IMR-90 (cell line): ENCODE data around the gene TMTC2. TPM values are rescaled to one million over a fixed set of nuclear protein-coding genes. Genes with fewer than 3 reads are reported as not detected.

Experiments
- ATAC-seq: fragments of 200-7000 bp; cut with Tn5 transposase; 2 replicates; pipeline ENCODE4 v1.9.1; 2020; ENCODE audit warnings: low read depth, mild to moderate bottlenecking, moderate library complexity
- BruUV-seq: library from RNA; stranded (reverse); fragments of 400-500 nt; replicated peaks from 2 replicates; lab custom pipeline; 2021; lab: Mats Ljungman, UMichigan
- CTCF ChIA-PET: fragments of 300-600 bp; formaldehyde crosslinking; extraction: SDS; loops from one replicate; lab custom pipeline; 2021; ENCODE audit warnings: antibody characterized with exemption; lab: Yijun Ruan, JAX
- POLR2A ChIA-PET: fragments of 300-600 bp; sonication (Branson Sonifier 250); formaldehyde crosslinking; loops from one replicate; lab custom pipeline; 2022; ENCODE audit warnings: antibody characterized with exemption; ENCODE audit not compliant: unreplicated experiment; lab: Charles Lee
- DNase-seq: peaks from one replicate; pipeline ENCODE4 v3.0.0; 2013
- H2AFZ ChIP-seq: replicated peaks from 2 replicates; pipeline ENCODE3; 2013; ENCODE audit warnings: low read length, mild to moderate bottlenecking; ENCODE audit not compliant: poor library complexity
- H2AK5ac ChIP-seq: 2 replicates; pipeline ENCODE4 v1.6.1; 2013; ENCODE audit warnings: low read depth, low read length, inconsistent platforms
- H2AK9ac ChIP-seq: replicated peaks from 2 replicates; pipeline ENCODE3; 2013; ENCODE audit warnings: mild to moderate bottlenecking, low read depth, low read length, moderate library complexity; ENCODE audit not compliant: poor library complexity
- H2BK120ac ChIP-seq: 2 replicates; pipeline ENCODE4 v1.6.1; 2013; ENCODE audit warnings: low read depth, low read length, inconsistent platforms
- H2BK15ac ChIP-seq: 3 replicates; pipeline ENCODE4 v1.6.1; 2013; ENCODE audit warnings: low read depth, low read length, inconsistent platforms
- H2BK20ac ChIP-seq: 2 replicates; pipeline ENCODE4 v1.6.1; 2013; ENCODE audit warnings: low read depth, mild to moderate bottlenecking, inconsistent platforms, low read length, moderate library complexity
- H2BK5ac ChIP-seq: 2 replicates; pipeline ENCODE4 v1.6.1; 2013; ENCODE audit warnings: mild to moderate bottlenecking, low read depth, low read length, inconsistent platforms; ENCODE audit not compliant: poor library complexity, severe bottlenecking
- H3K14ac ChIP-seq: replicated peaks from 2 replicates; pipeline ENCODE4 v1.6.1; 2013; ENCODE audit warnings: low read depth, low read length, inconsistent platforms
- H3K18ac ChIP-seq: 2 replicates; pipeline ENCODE4 v1.6.1; 2013; ENCODE audit warnings: low read depth, low read length, control low read depth
- H3K23ac ChIP-seq: 2 replicates; pipeline ENCODE4 v1.6.1; 2013; ENCODE audit warnings: low read depth, low read length, inconsistent platforms
- H3K27ac ChIP-seq: 2 replicates; pipeline ENCODE4 v1.5.1; 2013; ENCODE audit warnings: mild to moderate bottlenecking, control low read depth, low read length; ENCODE audit not compliant: insufficient read depth
- H3K27me3 ChIP-seq: 2 replicates; pipeline ENCODE4 v1.6.1; 2013; ENCODE audit warnings: low read length; ENCODE audit not compliant: control insufficient read depth, insufficient read depth
- H3K36me3 ChIP-seq: 2 replicates; pipeline ENCODE4 v1.6.1; 2013; ENCODE audit warnings: low read length, mixed read lengths; ENCODE audit not compliant: control insufficient read depth, insufficient read depth
- H3K4ac ChIP-seq: 2 replicates; pipeline ENCODE4 v1.6.1; 2013; ENCODE audit warnings: low read depth, low read length, inconsistent platforms
- H3K4me1 ChIP-seq: 2 replicates; pipeline ENCODE4 v1.6.1; 2013; ENCODE audit warnings: low read length, mixed read lengths; ENCODE audit not compliant: control insufficient read depth, insufficient read depth
- H3K4me2 ChIP-seq: 2 replicates; pipeline ENCODE4 v1.6.1; 2013; ENCODE audit warnings: low read depth, mild to moderate bottlenecking, control low read depth, low read length, moderate library complexity
- H3K4me3 ChIP-seq: 2 replicates; pipeline ENCODE4 v1.5.1; 2013; ENCODE audit warnings: low read depth, mild to moderate bottlenecking, control low read depth, low read length, moderate library complexity; ENCODE audit not compliant: insufficient read depth
- H3K56ac ChIP-seq: 2 replicates; pipeline ENCODE4 v1.6.1; 2013; ENCODE audit warnings: low read length, inconsistent platforms; ENCODE audit not compliant: insufficient read depth; ENCODE audit errors: extremely low read depth
- H3K79me1 ChIP-seq, 2 experiments: 2 replicates each; pipeline ENCODE4 v1.6.1; 2013; ENCODE audit warnings: low read length in 2 of 2, inconsistent platforms in 1 of 2, low read depth in 1 of 2
- H3K9ac ChIP-seq: 2 replicates; pipeline ENCODE4 v1.6.1; 2013; ENCODE audit warnings: low read depth, low read length, control low read depth
- H3K9me1 ChIP-seq: 2 replicates; pipeline ENCODE4 v1.6.1; 2013; ENCODE audit warnings: low read length, inconsistent platforms; ENCODE audit not compliant: insufficient read depth
- H3K9me3 ChIP-seq: 2 replicates; pipeline ENCODE4 v1.6.1; 2013; ENCODE audit warnings: low read length; ENCODE audit not compliant: control insufficient read depth, insufficient read depth
- H4K20me1 ChIP-seq: 2 replicates; pipeline ENCODE4 v1.6.1; 2013; ENCODE audit warnings: low read length, inconsistent platforms; ENCODE audit not compliant: insufficient read depth
- H4K5ac ChIP-seq: 2 replicates; pipeline ENCODE4 v1.6.1; 2013; ENCODE audit warnings: mild to moderate bottlenecking, low read depth, low read length, control low read depth
- H4K8ac ChIP-seq, 2 experiments: 2 replicates each; pipeline ENCODE4 v1.6.1; 2013; ENCODE audit warnings: low read depth in 2 of 2, low read length in 2 of 2, control low read depth in 1 of 2, inconsistent platforms in 1 of 2
- H4K91ac ChIP-seq: 2 replicates; pipeline ENCODE4 v1.6.1; 2013; ENCODE audit warnings: low read depth, low read length, inconsistent platforms; ENCODE audit not compliant: insufficient read depth
- CEBPB ChIP-seq: IDR thresholded peaks from 2 replicates; pipeline ENCODE4 v1.6.1; 2012; ENCODE audit warnings: low read depth, low read length, improper control_type of control experiment
- FOS ChIP-seq: fragments of 150-350 bp; IDR thresholded peaks from 2 replicates; pipeline ENCODE4 v1.6.1; 2016; ENCODE audit warnings: low read depth, low read length
- MAFK ChIP-seq: IDR thresholded peaks from 2 replicates; pipeline ENCODE4 v1.6.1; 2012; ENCODE audit warnings: low read depth, low read length, improper control_type of control experiment
- MAZ ChIP-seq: IDR thresholded peaks from 2 replicates; pipeline ENCODE4 v1.6.1; 2012; ENCODE audit warnings: low read depth, mild to moderate bottlenecking, low read length, improper control_type of control experiment, moderate library complexity, borderline replicate concordance
- MXI1 ChIP-seq: IDR thresholded peaks from 2 replicates; pipeline ENCODE4 v1.6.1; 2012; ENCODE audit warnings: low read depth, mild to moderate bottlenecking, low read length, moderate library complexity, borderline replicate concordance
- NFE2L2 ChIP-seq: fragments of 150-350 bp; IDR thresholded peaks from 2 replicates; pipeline ENCODE4 v1.6.1; 2016; ENCODE audit warnings: low read depth, mild to moderate bottlenecking, low read length
- RAD21 ChIP-seq: IDR thresholded peaks from 2 replicates; pipeline ENCODE4 v1.6.1; 2012; ENCODE audit warnings: low read length, improper control_type of control experiment
- RFX5 ChIP-seq: IDR thresholded peaks from 2 replicates; pipeline ENCODE4 v1.8.0; 2012; ENCODE audit warnings: low read depth, mild to moderate bottlenecking, low read length, moderate library complexity
- WGBS, 2 experiments: methylation state at CpG; one replicate each; pipeline versions ENCODE4 v1.1.5 to v1.1.7; 2013; ENCODE audit warnings: missing lambda C conversion rate in 2 of 2; ENCODE audit not compliant: insufficient read length in 1 of 2; ENCODE audit errors: extremely low coverage in 2 of 2; 5-methylcytosine and 5-hydroxymethylcytosine counted together
- dilution Hi-C: fragments of 300-500 bp; cut with HindIII; formaldehyde crosslinking; loops from one replicate; pipeline ENCODE4 v1.14.3; 2018; ENCODE audit warnings: low sequenced_read_pairs; ENCODE audit not compliant: unreplicated experiment
- in situ Hi-C: fragments of 300-500 bp; cut with MboI; formaldehyde crosslinking; loops from 3 replicates; pipeline ENCODE4 v1.14.3; 2019; ENCODE audit warnings: low sequenced_read_pairs, inconsistent platforms, mixed read lengths
- intact Hi-C: fragments of 100-400 bp; cut with micrococcal nuclease; formaldehyde crosslinking; loops from 2 replicates; pipeline ENCODE4 v1.10.0; 2022
- polyA plus RNA-seq, 3 experiments: library from polyadenylated mRNA; depleted of rRNA; stranded (reverse); fragments of >200 nt; gene quantifications; 2 replicates each; pipeline ENCODE4 v1.2.3, GENCODE V29; 2012; ENCODE audit warnings: low replicate concordance in 1 of 3
- total RNA-seq: library from RNA; depleted of rRNA; stranded (reverse); fragments of >200 nt; gene quantifications from 2 replicates; pipeline ENCODE4 v1.2.3, GENCODE V29; 2012
- TF ChIP-seq, protein P1 (sequence below): fragments of 150-350 bp; IDR thresholded peaks from 2 replicates; pipeline ENCODE4 v1.6.1; 2017; ENCODE audit warnings: mild to moderate bottlenecking, antibody characterized with exemption, low read length, low read depth

Gene TMTC2
- total and polyA plus RNA-seq, 2 of the 4 experiments (the other 2 are of a cell fraction): 0.56 to 1.4 TPM

DNA sequence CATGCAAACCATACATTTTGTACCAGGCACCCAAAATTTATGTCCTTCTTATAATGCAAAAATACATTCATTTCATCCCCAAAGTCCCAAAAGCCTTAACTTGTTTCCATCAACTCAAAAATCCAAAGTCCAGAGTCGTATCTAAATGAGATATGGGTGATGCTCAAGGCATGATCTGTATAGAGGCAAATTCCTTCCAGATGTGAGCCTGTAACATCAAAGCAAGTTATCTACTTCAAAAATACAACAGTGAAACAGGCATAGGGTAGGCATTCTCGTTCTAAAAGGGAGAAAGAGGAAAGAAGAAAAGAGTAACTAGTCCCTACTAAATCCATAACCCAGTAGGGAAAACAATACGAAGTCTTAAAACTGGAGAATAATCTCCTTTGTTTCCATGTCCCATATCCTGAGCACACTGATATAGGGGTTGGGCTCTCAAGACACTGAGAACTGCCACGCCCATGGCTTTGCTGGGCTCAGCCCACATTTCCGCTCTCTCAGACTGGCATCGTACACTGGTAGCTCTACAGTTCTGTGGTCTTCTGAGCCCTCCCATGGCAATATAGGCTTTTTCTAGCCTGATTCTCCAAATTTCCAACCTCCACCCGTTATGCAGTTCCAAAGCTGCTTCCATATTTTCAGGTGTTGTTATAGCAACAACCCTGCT is 232.8 kb downstream of the TMTC2 start:
- ATAC-seq (no peak), DNase-seq (no peak)
- H3K27ac ChIP-seq: no peak overlapping the region
- H3K9me3 ChIP-seq: no peaks in the 10 kb centered on the region
- no peaks in the 10 kb centered on the region for H3K4me1 ChIP-seq
- no peak overlapping the region for H2BK15ac ChIP-seq
- no peak overlapping the region for H3K4me3 ChIP-seq
- intact Hi-C loops (no loop called here), in situ Hi-C loops (no loop called here), dilution Hi-C loops (no loop called here)
- TF ChIP-seq MAFK (no peak), MAZ (no peak), NFE2L2 (no peak), FOS (no peak), MXI1 (no peak), RAD21 (no peak), RFX5 (no peak), CEBPB (no peak)
- TF ChIP-seq, protein P1, sequence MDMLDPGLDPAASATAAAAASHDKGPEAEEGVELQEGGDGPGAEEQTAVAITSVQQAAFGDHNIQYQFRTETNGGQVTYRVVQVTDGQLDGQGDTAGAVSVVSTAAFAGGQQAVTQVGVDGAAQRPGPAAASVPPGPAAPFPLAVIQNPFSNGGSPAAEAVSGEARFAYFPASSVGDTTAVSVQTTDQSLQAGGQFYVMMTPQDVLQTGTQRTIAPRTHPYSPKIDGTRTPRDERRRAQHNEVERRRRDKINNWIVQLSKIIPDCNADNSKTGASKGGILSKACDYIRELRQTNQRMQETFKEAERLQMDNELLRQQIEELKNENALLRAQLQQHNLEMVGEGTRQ: no peak
- no peaks in the 10 kb centered on the region for H3K36me3 ChIP-seq
- no peak overlapping the region for H3K14ac ChIP-seq
- H3K27me3 ChIP-seq: no peaks in the 10 kb centered on the region
- no peak overlapping the region for H4K8ac ChIP-seq
- no peaks in the 10 kb centered on the region for H3K9me1 ChIP-seq
- H4K91ac ChIP-seq: no peak overlapping the region
- H3K9ac ChIP-seq: no peak overlapping the region
- H2BK20ac ChIP-seq: no peak overlapping the region
- no peak overlapping the region for H2AFZ ChIP-seq
- no peak overlapping the region for H3K56ac ChIP-seq
- H2AK5ac ChIP-seq: no peak overlapping the region
- H3K23ac ChIP-seq: no peak overlapping the region
- H2BK120ac ChIP-seq: no peak overlapping the region
- ChIA-PET POLR2A (no interaction called here), CTCF (no interaction called here)
- H3K4me2 ChIP-seq: no peak overlapping the region
- 100% methylated on average over 1 of the region's 7 CpGs; no CpG with 5 or more reads in 1 of the 2 experiments for WGBS, 2 experiments
- H3K79me1 ChIP-seq: no peaks in the 10 kb centered on the region
- no peaks in the 10 kb centered on the region for H4K20me1 ChIP-seq
- BruUV-seq: no TSS peak
- no peak overlapping the region for H4K5ac ChIP-seq
- no peak overlapping the region for H3K18ac ChIP-seq
- H3K4ac ChIP-seq: no peak overlapping the region
- no peak overlapping the region for H2AK9ac ChIP-seq
- no peak overlapping the region for H2BK5ac ChIP-seq
